Transverse colon (tissue), 4 donors: Measurements from ENCODE around the gene SMARCC1. TPM values are rescaled to one million over a fixed set of nuclear protein-coding genes. Genes with fewer than 3 reads are reported as not detected.

Experiments used
- DNase-seq: peaks from one replicate; pipeline ENCODE4 v3.0.0-alpha.2; 2019
- H3K27ac ChIP-seq, 4 donors: fragments of 200-600 bp; sonication (generic); 2 replicates each; pipeline ENCODE4 v1.5.1; 2016 to 2018; ENCODE audit warnings: inconsistent platforms in 4 of 4
- H3K27me3 ChIP-seq: fragments of 200-600 bp; sonication (generic); 2 replicates; pipeline ENCODE4 v1.5.1; 2017; ENCODE audit warnings: inconsistent platforms
- H3K36me3 ChIP-seq, 4 donors: fragments of 200-600 bp; sonication (generic); 2 replicates each; pipeline ENCODE4 v1.5.1; 2017 to 2019; ENCODE audit warnings: inconsistent platforms in 4 of 4
- H3K4me1 ChIP-seq, 4 donors: fragments of 200-600 bp; sonication (generic); 2 replicates each; pipeline ENCODE4 v1.5.1; 2017 to 2020; ENCODE audit warnings: inconsistent platforms in 4 of 4
- H3K4me3 ChIP-seq, 4 donors: fragments of 200-600 bp; sonication (generic); 1 replicate in 1 of 4; 2 replicates in 3 of 4; pipeline versions ENCODE4 v1.5.1 to v1.6.1; 2017 to 2019; ENCODE audit warnings: inconsistent platforms in 4 of 4
- H3K9me3 ChIP-seq, 2 donors: fragments of 200-600 bp; sonication (generic); 2 replicates each; pipeline ENCODE4 v1.5.1; 2017 to 2019; ENCODE audit warnings: inconsistent platforms in 2 of 2
- EP300 ChIP-seq: sonication (generic); formaldehyde crosslinking; IDR thresholded peaks from one replicate; pipeline ENCODE4 v1.6.1; 2017; ENCODE audit warnings: antibody characterized with exemption, low read depth
- POLR2A ChIP-seq: fragments of 450-650 bp; IDR thresholded peaks from one replicate; pipeline ENCODE4 v1.6.1; 2016; ENCODE audit warnings: antibody characterized with exemption, mild to moderate bottlenecking, moderate library complexity
- POLR2AphosphoS5 ChIP-seq, 3 donors: sonication (generic); formaldehyde crosslinking; IDR thresholded peaks; one replicate each; pipeline ENCODE4 v1.6.1; 2016; ENCODE audit warnings: antibody characterized with exemption in 3 of 3
- WGBS, 2 donors: methylation state at CpG; one replicate each; pipeline ENCODE4 v1.1.5; 2018; ENCODE audit warnings: low coverage in 1 of 2; 5-methylcytosine and 5-hydroxymethylcytosine counted together
- in situ Hi-C, 4 donors: fragments of 200-750 bp; cut with MboI; loops; one replicate each; pipeline versions ENCODE4 v1.15.0 to v1.15.1; 2017; ENCODE audit warnings: low sequenced_read_pairs in 3 of 4, low pct_ligation_motif_present in 1 of 4, low pct_unique_long_range_greater_than_20kb in 1 of 4
- intact Hi-C: fragments of 100-400 bp; cut with DNase I; formaldehyde crosslinking; loops from one replicate; pipeline ENCODE4 v1.15.1; 2023; ENCODE audit warnings: low total_unique reads
- total RNA-seq, 4 donors: library from RNA; depleted of rRNA; stranded (reverse); fragments of >200 nt; gene quantifications; one replicate each; pipeline ENCODE4 v1.1.0, GENCODE V29; 2016
- TF ChIP-seq, protein P1 (sequence below), 5 experiments: fragments of 200-600 bp in 3 of 5; fragments of 450-650 bp in 2 of 5; sonication (generic) in 3 of 5; IDR thresholded peaks; 1 replicate in 2 of 5; 2 replicates in 3 of 5; pipeline ENCODE4 v1.5.1; 2016 to 2017; ENCODE audit warnings: antibody characterized with exemption in 5 of 5, inconsistent platforms in 3 of 5, mild to moderate bottlenecking in 2 of 5, moderate library complexity in 1 of 5

SMARCC1 gene
- total RNA-seq, 4 donors from 2014 or later: 21.3 to 70.8 (median 45.0) TPM

DNA sequence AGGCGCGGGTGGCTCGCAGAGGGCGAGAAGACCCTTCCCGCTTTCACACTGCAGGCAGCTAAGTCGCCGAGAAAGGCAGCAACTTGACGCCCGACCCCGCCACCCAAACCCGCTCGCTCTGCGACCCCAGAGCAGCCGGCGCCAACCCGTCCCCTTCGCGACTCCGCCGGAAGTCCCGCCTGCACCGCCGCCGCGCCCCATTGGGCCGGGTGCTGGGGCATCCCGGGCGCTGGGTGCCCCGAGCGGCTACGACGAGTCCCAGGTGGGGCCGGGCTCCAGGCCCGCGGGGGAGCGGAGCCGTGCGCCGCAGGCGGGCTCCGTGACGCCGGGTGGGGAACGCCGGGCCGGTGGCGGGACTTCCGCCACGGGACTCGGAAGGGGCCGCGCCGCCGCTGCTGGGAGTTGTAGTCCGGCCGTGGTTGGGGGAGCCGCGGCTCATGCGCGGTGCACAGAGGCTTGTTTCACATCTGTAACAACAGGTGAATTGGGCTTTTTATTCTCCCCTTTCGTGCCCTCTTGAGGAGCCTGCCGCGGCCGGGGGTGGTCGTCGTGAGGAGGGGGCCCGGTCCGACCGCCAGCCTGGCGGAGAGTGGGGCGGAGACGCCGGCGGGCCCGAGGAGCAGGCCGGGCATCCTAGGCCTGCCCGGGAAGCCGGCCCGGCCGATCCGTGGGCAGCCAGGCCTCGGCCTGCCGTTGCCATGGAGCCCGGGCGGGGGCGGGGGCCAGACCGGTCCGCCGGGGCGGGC, 21.2 kb upstream of the SMARCC1 start, which contains the start of gene DHX30:
TSS of gene DHX30 (plus strand) at position 405 of the 746 bp plus-strand sequence. CDS start 7,546 bp downstream, outside the sequence.
- no peaks in the 10 kb centered on the region for H3K9me3 ChIP-seq
- H3K4me3 ChIP-seq: peak within 1 kb of the TSS; percentile 65 to 89 (median 78)
- in situ Hi-C loops (no loop called here), intact Hi-C loops (no loop called here)
- peaks cover 0 to 4% (median 0%) of the 10 kb centered on the region in 4 donors for H3K36me3 ChIP-seq
- DNase-seq: peak; percentile 89
- no peaks in the 10 kb centered on the region for H3K27me3 ChIP-seq
- 1% methylated on average over 55 of the region's 90 CpGs; no CpG with 5 or more reads in 1 of the 2 donors for WGBS, 2 donors
- H3K27ac ChIP-seq: peak within 1 kb of the TSS; percentile 96 to 99 (median 98)
- TF ChIP-seq POLR2A (peak; percentile 35), POLR2AphosphoS5 (IDR thresholded peaks at IDR 0.05) (peak in 2 of 3 donors; percentile 61 to 74), EP300 (no peak)
- TF ChIP-seq, protein P1, sequence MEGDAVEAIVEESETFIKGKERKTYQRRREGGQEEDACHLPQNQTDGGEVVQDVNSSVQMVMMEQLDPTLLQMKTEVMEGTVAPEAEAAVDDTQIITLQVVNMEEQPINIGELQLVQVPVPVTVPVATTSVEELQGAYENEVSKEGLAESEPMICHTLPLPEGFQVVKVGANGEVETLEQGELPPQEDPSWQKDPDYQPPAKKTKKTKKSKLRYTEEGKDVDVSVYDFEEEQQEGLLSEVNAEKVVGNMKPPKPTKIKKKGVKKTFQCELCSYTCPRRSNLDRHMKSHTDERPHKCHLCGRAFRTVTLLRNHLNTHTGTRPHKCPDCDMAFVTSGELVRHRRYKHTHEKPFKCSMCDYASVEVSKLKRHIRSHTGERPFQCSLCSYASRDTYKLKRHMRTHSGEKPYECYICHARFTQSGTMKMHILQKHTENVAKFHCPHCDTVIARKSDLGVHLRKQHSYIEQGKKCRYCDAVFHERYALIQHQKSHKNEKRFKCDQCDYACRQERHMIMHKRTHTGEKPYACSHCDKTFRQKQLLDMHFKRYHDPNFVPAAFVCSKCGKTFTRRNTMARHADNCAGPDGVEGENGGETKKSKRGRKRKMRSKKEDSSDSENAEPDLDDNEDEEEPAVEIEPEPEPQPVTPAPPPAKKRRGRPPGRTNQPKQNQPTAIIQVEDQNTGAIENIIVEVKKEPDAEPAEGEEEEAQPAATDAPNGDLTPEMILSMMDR (IDR thresholded peaks at IDR 0.05): no peak
- H3K4me1 ChIP-seq: peaks cover 7 to 21% (median 10%) of the 10 kb centered on the region in 4 donors

DNA sequence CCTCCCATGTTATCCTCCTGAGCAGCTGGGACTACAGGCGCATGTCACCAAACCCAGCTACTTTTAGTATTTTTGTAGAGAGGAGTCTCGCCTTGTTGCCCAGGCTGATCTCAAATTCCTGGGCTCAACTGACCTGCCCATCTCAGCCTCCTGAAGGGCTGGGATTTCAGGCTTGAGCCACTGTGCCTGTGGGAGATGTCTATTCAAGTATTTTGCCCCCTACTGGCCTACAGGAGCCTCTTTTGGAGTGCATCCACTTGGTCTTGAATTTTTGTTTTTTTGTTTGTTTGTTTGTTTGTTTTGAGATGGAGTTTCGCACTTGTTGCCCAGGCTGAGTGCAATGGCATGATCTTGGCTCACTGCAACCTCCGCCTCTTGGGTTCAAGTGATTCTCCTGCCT, 18.0 kb upstream of the SMARCC1 start:
- Histone ChIP-seq H3K36me3 (no peaks in the 10 kb centered on the region), H3K27me3 (no peaks in the 10 kb centered on the region), H3K27ac (no peak overlapping the region), H3K9me3 (no peaks in the 10 kb centered on the region), H3K4me3 (no peak overlapping the region), H3K4me1 (peaks cover 7 to 21% (median 10%) of the 10 kb centered on the region in 4 donors)
- no peak for TF ChIP-seq POLR2AphosphoS5 (IDR thresholded peaks at IDR 0.05)
- TF ChIP-seq, protein P1 (IDR thresholded peaks at IDR 0.05): peak in 2 of 5 experiments; percentile 8 to 19
- in situ Hi-C loops: loop anchor here in 1 of 4 donors (25.0 kb wide), 1 partner anchor 387 kb away; no protein-coding TSS in a partner anchor
- no peak for DNase-seq
- 85% methylated on average over 4 of the region's 4 CpGs; no CpG with 5 or more reads in 1 of the 2 donors for WGBS, 2 donors
- intact Hi-C loops: no loop called here

DNA sequence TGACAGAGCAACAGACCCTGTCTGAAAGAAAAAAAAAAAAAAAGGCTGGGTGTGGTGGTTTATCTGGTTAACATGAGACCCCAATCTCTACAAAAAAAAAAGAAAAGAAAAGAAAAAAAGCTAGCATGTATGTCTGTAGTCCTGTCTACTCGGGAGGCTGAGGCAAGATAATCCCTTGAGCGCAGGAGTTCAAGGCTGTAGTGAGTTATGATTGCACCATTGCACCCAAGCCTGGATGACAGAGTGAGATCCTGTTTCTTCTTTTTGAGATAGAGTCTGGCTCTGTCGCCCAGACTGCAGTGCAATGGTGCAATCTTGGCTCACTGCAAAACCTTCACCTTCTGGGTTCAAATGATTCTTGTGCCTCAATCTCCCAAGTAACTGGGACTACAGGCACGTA, 12.9 kb upstream of the SMARCC1 start:
- Histone ChIP-seq H3K36me3 (no peaks in the 10 kb centered on the region), H3K27me3 (no peaks in the 10 kb centered on the region), H3K9me3 (no peaks in the 10 kb centered on the region), H3K4me1 (peaks cover 0 to under 1% (median 0%) of the 10 kb centered on the region in 4 donors), H3K27ac (no peak overlapping the region), H3K4me3 (no peak overlapping the region)
- intact Hi-C loops (no loop called here), in situ Hi-C loops (loop anchor here in 2 of 4 donors (5.0 to 25.0 kb wide), 2 partner anchors 272 to 382 kb away; no protein-coding TSS in a partner anchor)
- WGBS, 2 donors: 79 to 80% methylated on average over 3 to 4 of the region's 4 CpGs
- DNase-seq: no peak
- TF ChIP-seq, protein P1 (IDR thresholded peaks at IDR 0.05): no peak
- no peak for TF ChIP-seq POLR2AphosphoS5 (IDR thresholded peaks at IDR 0.05)
- no peak for TF ChIP-seq EP300
- no peak for TF ChIP-seq POLR2A

DNA sequence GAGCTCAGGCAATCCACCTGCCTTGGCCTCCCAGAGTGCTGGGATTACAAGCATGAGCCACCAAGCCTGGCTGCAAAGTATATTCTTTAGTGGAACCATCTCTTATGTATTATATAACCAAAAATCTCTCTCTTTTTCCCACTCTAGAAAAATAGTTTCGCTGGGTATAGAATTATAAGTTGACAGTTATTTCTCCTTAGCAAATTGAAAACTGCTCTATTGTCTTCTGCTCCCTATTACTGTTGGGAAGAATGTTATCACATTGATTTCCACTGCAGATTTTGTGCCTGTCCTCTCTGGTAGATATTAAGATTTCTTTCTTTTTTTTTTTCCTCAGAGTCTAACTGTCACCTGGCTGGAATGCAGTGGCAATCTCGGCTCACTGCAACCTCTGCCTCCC, 11.0 kb upstream of the SMARCC1 start:
- no peaks in the 10 kb centered on the region for H3K27me3 ChIP-seq
- no peak for DNase-seq
- TF ChIP-seq EP300 (no peak), POLR2AphosphoS5 (IDR thresholded peaks at IDR 0.05) (no peak), POLR2A (no peak)
- TF ChIP-seq, protein P1 (IDR thresholded peaks at IDR 0.05): no peak
- H3K27ac ChIP-seq: no peak overlapping the region
- intact Hi-C loops: no loop called here
- in situ Hi-C loops: loop anchor here in 2 of 4 donors (5.0 to 25.0 kb wide), 2 partner anchors 270 to 380 kb away; no protein-coding TSS in a partner anchor
- H3K4me3 ChIP-seq: no peak overlapping the region
- WGBS, 2 donors: 96 to 100% methylated on average over 1 to 2 of the region's 2 CpGs
- H3K9me3 ChIP-seq: no peaks in the 10 kb centered on the region
- H3K4me1 ChIP-seq: peaks cover 0 to 9% (median 0%) of the 10 kb centered on the region in 4 donors
- no peaks in the 10 kb centered on the region for H3K36me3 ChIP-seq
